ENCODE data around the gene REELD1.

GRCh38 chr4:146214238-146214637 lies at the start of gene REELD1:
- TF ChIP-seq CTCF (IDR thresholded peaks at IDR 0.05 in 2 of 3, conservative IDR thresholded peaks at IDR 0.05 in 1 of 3; ENCODE audit: control insufficient read depth in 2 of 3, extremely low read depth in 1 of 3, insufficient read depth in 1 of 3, low read depth in 3 of 3, low read length in 3 of 3) = no peak
- no peak for TF ChIP-seq TCF7 (IDR thresholded peaks at IDR 0.05; ENCODE audit: borderline replicate concordance)
- TF ChIP-seq HDGF (IDR thresholded peaks at IDR 0.05) = no peak
- TF ChIP-seq BHLHE40 (IDR thresholded peaks at IDR 0.05; ENCODE audit: borderline replicate concordance in 1 of 2, low read depth in 2 of 2, low read length in 1 of 2) = no peak
- TF ChIP-seq RCOR1 (conservative IDR thresholded peaks at IDR 0.05; ENCODE audit: low read depth, low read length) = no peak
- no peak for TF ChIP-seq CREB1 (IDR thresholded peaks at IDR 0.05; ENCODE audit: low read depth)
- no peak for TF ChIP-seq PAX5 (IDR thresholded peaks at IDR 0.05; ENCODE audit: borderline replicate concordance, low read depth, low read length)
- no peak for TF ChIP-seq CHD2 (IDR thresholded peaks at IDR 0.05; ENCODE audit: borderline replicate concordance, low read depth, low read length)
- TF ChIP-seq POLR2AphosphoS5 (IDR thresholded peaks at IDR 0.05; ENCODE audit: low read length) = no peak
- no peak for TF ChIP-seq NRF1 (conservative IDR thresholded peaks at IDR 0.05; ENCODE audit: low read depth, low read length)
- TF ChIP-seq FOXM1 (IDR thresholded peaks at IDR 0.05; ENCODE audit: low read depth, low read length) = no peak
- TF ChIP-seq GABPA (IDR thresholded peaks at IDR 0.05; ENCODE audit: low read depth) = no peak
